ENCODE data around the gene SDCCAG8. TPM values are rescaled to one million over a fixed set of nuclear protein-coding genes. Genes with fewer than 3 reads are reported as not detected.

Gene SDCCAG8
- total RNA-seq, 1 experiment from 2014 or later: 14.0 TPM

GRCh38 chr1:243501002-243501401 is 245.2 kb downstream of the SDCCAG8 start:
- CTCF ChIA-PET: interaction anchor here (0.7 kb wide), 1 partner anchor 233 kb away, joined by 4 read pairs; no protein-coding TSS in a partner anchor
- BruUV-seq (replicated peaks): no TSS peak
- H3K27me3 ChIP-seq (ENCODE audit: control insufficient read depth, insufficient read depth, low read length): no peaks in the 10 kb centered on the region
- no peak overlapping the region for H3K27ac ChIP-seq (ENCODE audit: low read length)
- POLR2A ChIA-PET: no interaction called here
- TF ChIP-seq REST (IDR thresholded peaks at IDR 0.05; ENCODE audit: insufficient read depth in 1 of 2, low read depth in 2 of 2, low read length in 1 of 2): no peak
- no peak for TF ChIP-seq CTCF (IDR thresholded peaks at IDR 0.05)
- no peak for TF ChIP-seq TCF7L2 (IDR thresholded peaks at IDR 0.05; ENCODE audit: low read depth, low read length)
- no peak for TF ChIP-seq POLR2AphosphoS5 (IDR thresholded peaks at IDR 0.05; ENCODE audit: low read depth, low read length)
- TF ChIP-seq SIN3A (IDR thresholded peaks at IDR 0.05; ENCODE audit: borderline replicate concordance, insufficient read depth, low read depth, low read length): no peak
- intact Hi-C loops (cut with micrococcal nuclease; ENCODE audit: unreplicated experiment): no loop called here
- DNase-seq (ENCODE audit: low read depth, low spot score): no peak
- H3K9me3 ChIP-seq (ENCODE audit: control insufficient read depth, insufficient read depth, low read depth, low read length): no peaks in the 10 kb centered on the region
- H3K36me3 ChIP-seq (ENCODE audit: control insufficient read depth, insufficient read depth, low read length): no peaks in the 10 kb centered on the region
- no peaks in the 10 kb centered on the region for H3K4me1 ChIP-seq (ENCODE audit: control insufficient read depth, insufficient read depth, low read length)
- ATAC-seq: no peak
- no peak overlapping the region for H3K4me3 ChIP-seq (ENCODE audit: low read depth in 2 of 2, low read length in 2 of 2)
- in situ Hi-C loops (cut with HindIII; ENCODE audit: low pct_unique_long_range_greater_than_20kb, low sequenced_read_pairs): no loop called here

GRCh38 chr1:243503155-243503554 is 247.3 kb downstream of the SDCCAG8 start:
- Histone ChIP-seq H3K4me3 (ENCODE audit: low read depth in 2 of 2, low read length in 2 of 2) (no peak overlapping the region), H3K36me3 (ENCODE audit: control insufficient read depth, insufficient read depth, low read length) (no peaks in the 10 kb centered on the region), H3K9me3 (ENCODE audit: control insufficient read depth, insufficient read depth, low read depth, low read length) (no peaks in the 10 kb centered on the region), H3K4me1 (ENCODE audit: control insufficient read depth, insufficient read depth, low read length) (no peaks in the 10 kb centered on the region), H3K27me3 (ENCODE audit: control insufficient read depth, insufficient read depth, low read length) (no peaks in the 10 kb centered on the region), H3K27ac (ENCODE audit: low read length) (no peak overlapping the region)
- CTCF ChIA-PET: no interaction called here
- in situ Hi-C loops (cut with HindIII; ENCODE audit: low pct_unique_long_range_greater_than_20kb, low sequenced_read_pairs): no loop called here
- intact Hi-C loops (cut with micrococcal nuclease; ENCODE audit: unreplicated experiment): no loop called here
- no TSS peak for BruUV-seq (replicated peaks)
- ATAC-seq (no peak), DNase-seq (ENCODE audit: low read depth, low spot score) (no peak)
- POLR2A ChIA-PET: interaction anchor here (0.8 kb wide), 1 partner anchor 140 kb away, joined by 3 read pairs; no protein-coding TSS in a partner anchor
- TF ChIP-seq REST (IDR thresholded peaks at IDR 0.05; ENCODE audit: insufficient read depth in 1 of 2, low read depth in 2 of 2, low read length in 1 of 2) (no peak), SIN3A (IDR thresholded peaks at IDR 0.05; ENCODE audit: borderline replicate concordance, insufficient read depth, low read depth, low read length) (no peak), TCF7L2 (IDR thresholded peaks at IDR 0.05; ENCODE audit: low read depth, low read length) (no peak), POLR2AphosphoS5 (IDR thresholded peaks at IDR 0.05; ENCODE audit: low read depth, low read length) (no peak), CTCF (IDR thresholded peaks at IDR 0.05) (no peak)
